Activated CD8-positive, alpha-beta T cell treated with anti-CD3 and anti-CD28 coated beads, Interleukin-2, amount 10 ng/mL, durations not matched to agents 7 days and 5 days (primary cell): ENCODE results near the gene FCRLA. TPM values are rescaled to one million over a fixed set of nuclear protein-coding genes. Genes with fewer than 3 reads are reported as not detected.
"Not testable (repeated sequence)": the region's sequence is repeated elsewhere in the genome, so short reads cannot be mapped to it uniquely, and the experiment has no call there.

Experiments
- ATAC-seq: fragments of 150-1000 bp; cut with Tn5 transposase; one replicate; pipeline ENCODE4 v1.10.0; 2021; ENCODE audit warnings: moderate library complexity
- CTCF ChIA-PET: fragments of 350-600 bp; sonication (Branson Sonifier 250); formaldehyde crosslinking; loops from one replicate; lab custom pipeline; 2021; ENCODE audit warnings: antibody characterized with exemption; lab: Charles Lee
- POLR2A ChIA-PET: fragments of 350-600 bp; sonication (Branson Sonifier 250); formaldehyde crosslinking; loops from one replicate; lab custom pipeline; 2021; ENCODE audit warnings: antibody characterized with exemption; lab: Charles Lee
- DNase-seq: peaks from one replicate; pipeline ENCODE4 v3.0.0-alpha.2; 2020
- H3K27ac Mint-ChIP-seq: one replicate; pipeline ENCODE4 v1.8.0; 2021; ENCODE audit warnings: mild to moderate bottlenecking, mixed read lengths
- H3K27me3 Mint-ChIP-seq: one replicate; pipeline ENCODE4 v1.8.0; 2021; ENCODE audit warnings: low read depth, mixed read lengths
- H3K36me3 Mint-ChIP-seq: one replicate; pipeline ENCODE4 v1.8.0; 2021; ENCODE audit warnings: low read depth, mixed read lengths
- H3K4me1 Mint-ChIP-seq: one replicate; pipeline ENCODE4 v1.8.0; 2021; ENCODE audit warnings: low read depth, mixed read lengths
- H3K4me3 Mint-ChIP-seq: one replicate; pipeline ENCODE4 v1.8.0; 2021; ENCODE audit warnings: mild to moderate bottlenecking, mixed read lengths
- H3K9me3 Mint-ChIP-seq: one replicate; pipeline ENCODE4 v1.8.0; 2022; ENCODE audit warnings: mixed read lengths; ENCODE audit not compliant: insufficient read depth
- total RNA-seq, 2 experiments: library from RNA; stranded (reverse); gene quantifications; one replicate each; pipeline ENCODE4 v1.2.3, GENCODE V29; 2021

FCRLA gene
- total RNA-seq, 2 experiments from 2014 or later = not detected

- Mint-ChIP-seq H3K9me3 (no peaks in the 10 kb centered on the region), H3K36me3 (no peaks in the 10 kb centered on the region), H3K27ac (no peak overlapping the region), H3K4me3 (no peak overlapping the region), H3K27me3 (peaks cover 11% of the 10 kb centered on the region), H3K4me1 (no peaks in the 10 kb centered on the region)
- DNase-seq = no peak
- ATAC-seq = no peak
- CTCF ChIA-PET = no interaction called here
- POLR2A ChIA-PET = interaction anchor here (0.7 kb wide), 1 partner anchor 71 kb away, joined by 3 read pairs; no protein-coding TSS in a partner anchor
Measured at GRCh38 chr1:161676958-161677689, 29.9 kb upstream of the FCRLA start.

- no peaks in the 10 kb centered on the region for H3K4me1 Mint-ChIP-seq
- ATAC-seq (no peak), DNase-seq (no peak)
- H3K4me3 Mint-ChIP-seq = no peak overlapping the region
- H3K27me3 Mint-ChIP-seq = peaks cover 21% of the 10 kb centered on the region
- CTCF ChIA-PET = no interaction called here
- POLR2A ChIA-PET = no interaction called here
- H3K9me3 Mint-ChIP-seq = no peaks in the 10 kb centered on the region
- no peaks in the 10 kb centered on the region for H3K36me3 Mint-ChIP-seq
- no peak overlapping the region for H3K27ac Mint-ChIP-seq
Measured at GRCh38 chr1:161678500-161678899, 28.5 kb upstream of the FCRLA start.

- Mint-ChIP-seq H3K4me1 (no peaks in the 10 kb centered on the region), H3K36me3 (no peaks in the 10 kb centered on the region), H3K27me3 (peaks cover 33% of the 10 kb centered on the region), H3K9me3 (no peaks in the 10 kb centered on the region), H3K4me3 (no peak overlapping the region), H3K27ac (no peak overlapping the region)
- ChIA-PET CTCF (no interaction called here), POLR2A (no interaction called here)
- DNase-seq (no peak), ATAC-seq (no peak)
Measured at GRCh38 chr1:161681879-161682278, 25.1 kb upstream of the FCRLA start.

DNA sequence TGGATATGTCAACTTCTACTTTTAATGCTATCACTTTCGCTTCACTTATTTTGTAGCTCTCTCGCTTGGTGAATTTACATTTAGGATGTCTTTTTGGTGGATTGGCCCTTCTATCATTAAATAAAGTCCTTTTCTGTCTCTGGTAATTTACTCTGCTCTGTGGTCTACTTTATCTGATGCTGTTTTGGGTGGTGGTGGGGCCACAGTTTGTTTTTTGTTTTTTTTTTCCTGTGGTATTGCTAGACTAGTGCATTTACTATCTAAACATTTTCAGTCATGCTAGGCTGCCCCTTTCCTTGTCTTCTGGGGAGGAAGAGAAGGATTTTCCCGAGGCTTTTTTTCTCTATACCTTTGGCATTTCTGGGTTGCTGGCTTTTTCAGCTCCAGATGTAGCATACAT, 18.1 kb upstream of the FCRLA start:
- Mint-ChIP-seq H3K36me3 (no peaks in the 10 kb centered on the region), H3K4me1 (no peaks in the 10 kb centered on the region), H3K4me3 (no peak overlapping the region), H3K27ac (no peak overlapping the region), H3K27me3 (peaks cover 24% of the 10 kb centered on the region), H3K9me3 (no peaks in the 10 kb centered on the region)
- DNase-seq (no peak), ATAC-seq (no peak)
- CTCF ChIA-PET = no interaction called here
- POLR2A ChIA-PET = no interaction called here

DNA sequence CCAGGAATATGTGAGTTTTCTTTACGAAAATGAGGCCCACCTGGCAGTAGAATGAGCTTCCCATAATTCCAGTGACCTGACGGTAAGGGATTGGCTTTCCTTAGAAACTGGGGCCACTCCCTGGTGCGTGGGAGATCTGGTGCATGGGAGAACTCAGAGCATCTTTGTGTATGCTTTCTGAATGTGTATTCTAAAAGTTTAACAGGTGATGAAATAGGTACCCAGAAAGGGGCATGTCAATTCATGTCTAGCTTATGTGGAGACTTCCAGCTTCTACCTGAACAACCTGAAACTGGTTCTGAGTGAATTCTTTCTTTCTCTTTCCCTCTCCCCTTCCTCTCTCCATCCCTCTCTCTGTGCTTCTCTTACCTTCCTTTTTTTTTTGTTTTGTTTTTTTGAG, 15.2 kb upstream of the FCRLA start:
- ATAC-seq (no peak), DNase-seq (no peak)
- H3K4me1 Mint-ChIP-seq = no peaks in the 10 kb centered on the region
- H3K9me3 Mint-ChIP-seq = no peaks in the 10 kb centered on the region
- H3K27me3 Mint-ChIP-seq = peaks cover 39% of the 10 kb centered on the region
- no peak overlapping the region for H3K4me3 Mint-ChIP-seq
- no peaks in the 10 kb centered on the region for H3K36me3 Mint-ChIP-seq
- POLR2A ChIA-PET = no interaction called here
- CTCF ChIA-PET = interaction anchor here (1.1 kb wide), 1 partner anchor 47 kb away, joined by 3 read pairs; no protein-coding TSS in a partner anchor
- H3K27ac Mint-ChIP-seq = no peak overlapping the region

DNA sequence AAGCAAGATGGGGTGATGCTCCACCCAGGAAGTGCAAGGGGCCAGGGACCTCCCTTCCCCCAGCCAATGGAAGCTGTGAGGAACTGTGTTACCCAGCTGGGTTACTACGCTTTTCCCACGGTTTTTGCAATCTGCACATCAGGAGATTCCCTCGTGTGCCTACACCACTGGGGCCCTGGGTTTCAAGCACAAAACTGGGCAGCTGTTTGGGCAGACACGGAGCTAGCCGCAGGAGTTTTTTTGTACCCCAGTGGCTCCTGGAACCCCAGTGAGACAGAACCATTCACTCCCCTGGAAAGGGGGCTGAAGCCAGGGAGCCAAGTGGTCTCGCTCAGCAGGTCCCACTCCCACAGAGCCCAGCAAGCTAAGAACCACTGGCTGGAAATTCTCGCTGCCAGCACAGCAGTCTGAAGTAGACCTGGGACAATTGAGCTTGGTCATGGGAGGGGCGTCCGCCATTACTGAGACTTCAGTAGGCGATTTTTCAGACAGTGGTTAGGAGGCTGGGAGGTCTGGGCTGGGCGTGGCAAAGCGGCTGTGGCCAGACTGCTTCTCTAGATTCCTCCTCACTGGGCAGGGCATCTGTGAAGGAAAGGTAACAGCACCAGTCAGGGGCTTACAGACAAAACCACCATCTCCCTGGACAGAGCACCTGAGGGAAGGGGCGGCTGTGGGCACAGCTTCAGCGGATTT, 13.9 kb upstream of the FCRLA start:
- H3K9me3 Mint-ChIP-seq, ATAC-seq, H3K27ac Mint-ChIP-seq, H3K4me1 Mint-ChIP-seq, DNase-seq, POLR2A ChIA-PET, H3K4me3 Mint-ChIP-seq, CTCF ChIA-PET, H3K36me3 Mint-ChIP-seq: not testable (repeated sequence)
- peaks cover 44% of the 10 kb centered on the region for H3K27me3 Mint-ChIP-seq

DNA sequence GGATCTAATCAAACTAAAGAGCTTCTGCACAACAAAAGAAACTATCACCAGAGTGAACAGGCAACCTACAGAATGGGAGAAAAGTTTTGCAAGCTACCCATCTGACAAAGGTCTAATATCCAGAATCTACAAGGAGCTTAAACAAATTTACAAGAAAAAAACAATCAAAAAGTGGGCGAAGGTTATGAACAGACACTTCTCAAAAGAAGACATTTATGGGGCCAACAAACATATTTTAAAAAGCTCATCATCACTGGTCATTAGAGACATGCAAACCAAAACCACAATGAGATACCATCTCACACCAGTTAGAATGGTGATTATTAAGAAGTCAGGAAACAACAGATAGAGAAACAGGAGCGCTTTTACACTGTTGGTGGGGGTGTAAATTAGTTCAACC, 8.7 kb upstream of the FCRLA start:
- H3K27ac Mint-ChIP-seq, H3K9me3 Mint-ChIP-seq, ATAC-seq, H3K36me3 Mint-ChIP-seq, POLR2A ChIA-PET, H3K4me3 Mint-ChIP-seq, CTCF ChIA-PET, H3K4me1 Mint-ChIP-seq, DNase-seq: not testable (repeated sequence)
- peaks cover 49% of the 10 kb centered on the region for H3K27me3 Mint-ChIP-seq

- peaks cover 22% of the 10 kb centered on the region for H3K27me3 Mint-ChIP-seq
- H3K4me3 Mint-ChIP-seq = no peak overlapping the region
- POLR2A ChIA-PET = no interaction called here
- H3K9me3 Mint-ChIP-seq = no peaks in the 10 kb centered on the region
- H3K27ac Mint-ChIP-seq = no peak overlapping the region
- CTCF ChIA-PET = no interaction called here
- DNase-seq = no peak
- no peaks in the 10 kb centered on the region for H3K4me1 Mint-ChIP-seq
- no peaks in the 10 kb centered on the region for H3K36me3 Mint-ChIP-seq
- no peak for ATAC-seq
Measured at GRCh38 chr1:161702250-161702649, 4.8 kb upstream of the FCRLA start.

DNA sequence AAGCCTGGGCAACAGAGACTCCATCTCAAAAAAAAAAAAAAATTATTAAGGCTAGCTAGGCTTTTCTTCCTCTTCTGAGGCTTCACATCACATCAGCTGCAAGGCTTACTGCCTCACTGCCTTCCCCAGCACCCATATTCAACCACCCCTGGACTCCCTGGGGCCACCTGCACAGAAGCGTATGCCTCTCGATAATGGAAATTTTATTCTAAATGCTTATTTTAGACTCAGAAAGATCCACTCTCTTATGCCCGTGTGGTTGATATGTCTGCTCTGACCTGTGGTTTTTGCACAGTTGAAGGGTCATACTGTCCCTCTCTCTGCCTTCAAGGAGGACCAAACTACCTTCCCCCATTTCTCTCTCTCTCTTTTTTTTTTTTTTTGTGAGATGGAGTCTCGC, 1.5 kb upstream of the FCRLA start:
- no peak for ATAC-seq
- ChIA-PET CTCF (no interaction called here), POLR2A (no interaction called here)
- H3K27ac Mint-ChIP-seq = no peak overlapping the region
- H3K4me1 Mint-ChIP-seq = no peaks in the 10 kb centered on the region
- peaks cover 15% of the 10 kb centered on the region for H3K27me3 Mint-ChIP-seq
- DNase-seq = no peak
- H3K9me3 Mint-ChIP-seq = no peaks in the 10 kb centered on the region
- H3K36me3 Mint-ChIP-seq = no peaks in the 10 kb centered on the region
- H3K4me3 Mint-ChIP-seq = no peak overlapping the region

DNA sequence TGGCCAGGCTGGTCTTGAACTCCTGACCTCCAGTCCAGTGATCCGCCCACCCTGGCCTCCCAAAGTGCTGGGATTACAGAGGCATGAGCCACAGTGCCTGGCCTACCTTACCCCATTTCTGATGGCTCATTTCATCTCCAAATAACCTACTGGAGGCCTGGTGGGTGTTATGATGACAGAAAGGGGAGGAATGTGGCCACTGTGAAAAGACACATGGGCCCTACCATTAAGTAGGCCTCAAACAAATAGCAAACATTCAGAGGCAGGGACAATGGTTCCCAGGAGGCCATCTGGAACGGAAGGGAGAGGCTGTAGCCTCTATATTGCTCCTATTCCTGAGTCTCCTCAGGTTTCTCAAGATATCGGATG, 932 bp upstream of the FCRLA start:
- no peak for DNase-seq
- ChIA-PET CTCF (no interaction called here), POLR2A (no interaction called here)
- no peak for ATAC-seq
- Mint-ChIP-seq H3K9me3 (no peaks in the 10 kb centered on the region), H3K27me3 (peaks cover 13% of the 10 kb centered on the region), H3K4me1 (no peaks in the 10 kb centered on the region), H3K36me3 (no peaks in the 10 kb centered on the region), H3K27ac (no peak overlapping the region), H3K4me3 (no peak overlapping the region)

GRCh38 chr1:161707503-161707902, 474 bp downstream of the FCRLA start:
- Mint-ChIP-seq H3K4me1 (peaks cover 7% of the 10 kb centered on the region), H3K9me3 (no peaks in the 10 kb centered on the region), H3K27ac (no peak overlapping the region), H3K27me3 (peaks cover 16% of the 10 kb centered on the region), H3K36me3 (no peaks in the 10 kb centered on the region), H3K4me3 (no peak overlapping the region)
- ATAC-seq (no peak), DNase-seq (no peak)
- CTCF ChIA-PET = interaction anchor here (1.1 to 1.4 kb wide), 2 partner anchors 11 to 34 kb away, joined by 3 to 6 read pairs; no protein-coding TSS in a partner anchor
- POLR2A ChIA-PET = no interaction called here

GRCh38 chr1:161709373-161709772, 2.3 kb downstream of the FCRLA start:
- ChIA-PET CTCF (interaction anchor here (1.0 kb wide), 1 partner anchor 33 kb away, joined by 5 read pairs; no protein-coding TSS in a partner anchor), POLR2A (no interaction called here)
- Mint-ChIP-seq H3K27me3 (peaks cover 14% of the 10 kb centered on the region), H3K4me1 (peaks cover 7% of the 10 kb centered on the region), H3K36me3 (no peaks in the 10 kb centered on the region), H3K4me3 (no peak overlapping the region), H3K9me3 (no peaks in the 10 kb centered on the region), H3K27ac (no peak overlapping the region)
- ATAC-seq (no peak), DNase-seq (no peak)
